GM18861 (cell line): ENCODE data around the gene FPR2.

ENCODE experiments used
- ATAC-seq: cut with Tn5 transposase; IDR thresholded peaks from one replicate; pipeline ENCODE4 v1.9.1; 2021; ENCODE audit not compliant: unreplicated experiment

The FPR2 gene

GRCh38 chr19:51781999-51782398 lies 21.0 kb downstream of the FPR2 start:
- ATAC-seq, result no peak

GRCh38 chr19:51783372-51783771 lies 22.4 kb downstream of the FPR2 start:
- ATAC-seq, result no peak

GRCh38 chr19:51784109-51784785 lies 23.3 kb downstream of the FPR2 start:
- ATAC-seq, result no peak

GRCh38 chr19:51784922-51785690 lies 24.1 kb downstream of the FPR2 start:
- ATAC-seq, result no peak

- ATAC-seq, result no peak
Observed at GRCh38 chr19:51786646-51787494, 25.9 kb downstream of the FPR2 start.

GRCh38 chr19:51788029-51788428 lies 27.0 kb downstream of the FPR2 start:
- ATAC-seq, result no peak

- no peak for ATAC-seq
Observed at GRCh38 chr19:51789061-51789795, 28.2 kb downstream of the FPR2 start.

GRCh38 chr19:51792932-51793331 lies 32.0 kb downstream of the FPR2 start:
- ATAC-seq, result no peak

- no peak for ATAC-seq
Observed at GRCh38 chr19:51793994-51794393, 33.0 kb downstream of the FPR2 start.

- ATAC-seq, result no peak
Observed at GRCh38 chr19:51794885-51795490, 34.0 kb downstream of the FPR2 start, which contains the start of gene FPR3. TSS of gene FPR3 (plus strand) at chr19:51795157. CDS start at chr19:51823749, 28,592 bp downstream.

- ATAC-seq, result no peak
Observed at GRCh38 chr19:51796195-51796679, 35.3 kb downstream of the FPR2 start.

- no peak for ATAC-seq
Observed at GRCh38 chr19:51797480-51797879, 36.5 kb downstream of the FPR2 start.

GRCh38 chr19:51798062-51798461 lies 37.1 kb downstream of the FPR2 start:
- ATAC-seq, result no peak

- ATAC-seq, result no peak
Observed at GRCh38 chr19:51799034-51799773, 38.2 kb downstream of the FPR2 start.

GRCh38 chr19:51799774-51800472 lies 38.9 kb downstream of the FPR2 start:
- ATAC-seq, result no peak

GRCh38 chr19:51800473-51801244 lies 39.7 kb downstream of the FPR2 start:
- ATAC-seq, result no peak

- ATAC-seq, result no peak
Observed at GRCh38 chr19:51802775-51803174, 41.8 kb downstream of the FPR2 start.

- no peak for ATAC-seq
Observed at GRCh38 chr19:51803519-51803918, 42.5 kb downstream of the FPR2 start.
